Nephron (organoid): Measurements from ENCODE around the gene ADAMTS15.

Source experiments
- H3K27ac Mint-ChIP-seq, 3 experiments: 2 replicates each; pipeline ENCODE4 v1.8.0; 2020; ENCODE audit warnings: mixed read lengths in 3 of 3, mild to moderate bottlenecking in 2 of 3, moderate library complexity in 1 of 3
- H3K27me3 Mint-ChIP-seq: 2 replicates; pipeline ENCODE4 v1.8.0; 2021; ENCODE audit warnings: low read depth, mild to moderate bottlenecking, moderate library complexity, mixed read lengths
- H3K36me3 Mint-ChIP-seq: 2 replicates; pipeline ENCODE4 v1.8.0; 2020; ENCODE audit warnings: low read depth, mixed read lengths
- H3K4me1 Mint-ChIP-seq: 2 replicates; pipeline ENCODE4 v1.8.0; 2020; ENCODE audit warnings: mixed read lengths
- H3K4me3 Mint-ChIP-seq, 3 experiments: 2 replicates each; pipeline ENCODE4 v1.8.0; 2020; ENCODE audit warnings: mild to moderate bottlenecking in 3 of 3, mixed read lengths in 3 of 3, moderate library complexity in 2 of 3
- H3K9me3 Mint-ChIP-seq: 2 replicates; pipeline ENCODE4 v1.8.0; 2020; ENCODE audit warnings: mixed read lengths
- TF ChIP-seq, protein P1 (sequence below), 3 experiments: fragments of 200-600 bp; sonication (generic); IDR thresholded peaks; one replicate each; pipeline ENCODE4 v1.5.0; 2021; ENCODE audit warnings: antibody characterized with exemption in 3 of 3; ENCODE audit not compliant: unreplicated experiment in 3 of 3

Gene ADAMTS15

DNA sequence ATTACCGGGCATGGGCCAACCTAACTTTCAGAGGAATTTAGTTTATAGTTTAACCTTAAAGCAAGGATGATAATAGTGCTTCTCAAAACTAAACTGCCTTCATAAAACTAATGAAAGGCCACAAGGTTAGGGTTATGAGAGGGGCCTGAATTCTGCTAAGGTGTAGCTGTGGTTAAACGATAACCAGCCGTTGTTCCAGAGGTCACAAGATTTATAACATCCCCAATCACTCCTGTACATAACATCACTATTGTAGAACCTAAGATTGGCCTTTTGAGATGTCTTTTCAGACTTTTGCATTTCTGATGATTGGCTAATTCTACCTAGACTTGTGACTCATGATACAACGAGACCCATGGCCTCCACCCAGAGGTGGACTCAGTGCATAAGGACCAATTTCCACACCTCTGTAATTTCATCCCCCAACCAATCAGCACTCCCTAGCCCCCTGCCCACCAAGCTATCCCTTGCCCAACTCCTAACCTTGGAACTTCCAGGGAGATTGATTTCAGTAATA lies 69.8 kb downstream of the ADAMTS15 start:
- TF ChIP-seq, protein P1, sequence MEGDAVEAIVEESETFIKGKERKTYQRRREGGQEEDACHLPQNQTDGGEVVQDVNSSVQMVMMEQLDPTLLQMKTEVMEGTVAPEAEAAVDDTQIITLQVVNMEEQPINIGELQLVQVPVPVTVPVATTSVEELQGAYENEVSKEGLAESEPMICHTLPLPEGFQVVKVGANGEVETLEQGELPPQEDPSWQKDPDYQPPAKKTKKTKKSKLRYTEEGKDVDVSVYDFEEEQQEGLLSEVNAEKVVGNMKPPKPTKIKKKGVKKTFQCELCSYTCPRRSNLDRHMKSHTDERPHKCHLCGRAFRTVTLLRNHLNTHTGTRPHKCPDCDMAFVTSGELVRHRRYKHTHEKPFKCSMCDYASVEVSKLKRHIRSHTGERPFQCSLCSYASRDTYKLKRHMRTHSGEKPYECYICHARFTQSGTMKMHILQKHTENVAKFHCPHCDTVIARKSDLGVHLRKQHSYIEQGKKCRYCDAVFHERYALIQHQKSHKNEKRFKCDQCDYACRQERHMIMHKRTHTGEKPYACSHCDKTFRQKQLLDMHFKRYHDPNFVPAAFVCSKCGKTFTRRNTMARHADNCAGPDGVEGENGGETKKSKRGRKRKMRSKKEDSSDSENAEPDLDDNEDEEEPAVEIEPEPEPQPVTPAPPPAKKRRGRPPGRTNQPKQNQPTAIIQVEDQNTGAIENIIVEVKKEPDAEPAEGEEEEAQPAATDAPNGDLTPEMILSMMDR (IDR thresholded peaks at IDR 0.05; ENCODE audit: unreplicated experiment in 3 of 3): no peak
- Mint-ChIP-seq H3K27me3 (no peaks in the 10 kb centered on the region), H3K36me3 (no peaks in the 10 kb centered on the region), H3K27ac (peak overlapping the region in 2 of 3 experiments; percentile 56 to 93), H3K4me1 (peaks cover 32% of the 10 kb centered on the region), H3K9me3 (no peaks in the 10 kb centered on the region), H3K4me3 (no peak overlapping the region)

DNA sequence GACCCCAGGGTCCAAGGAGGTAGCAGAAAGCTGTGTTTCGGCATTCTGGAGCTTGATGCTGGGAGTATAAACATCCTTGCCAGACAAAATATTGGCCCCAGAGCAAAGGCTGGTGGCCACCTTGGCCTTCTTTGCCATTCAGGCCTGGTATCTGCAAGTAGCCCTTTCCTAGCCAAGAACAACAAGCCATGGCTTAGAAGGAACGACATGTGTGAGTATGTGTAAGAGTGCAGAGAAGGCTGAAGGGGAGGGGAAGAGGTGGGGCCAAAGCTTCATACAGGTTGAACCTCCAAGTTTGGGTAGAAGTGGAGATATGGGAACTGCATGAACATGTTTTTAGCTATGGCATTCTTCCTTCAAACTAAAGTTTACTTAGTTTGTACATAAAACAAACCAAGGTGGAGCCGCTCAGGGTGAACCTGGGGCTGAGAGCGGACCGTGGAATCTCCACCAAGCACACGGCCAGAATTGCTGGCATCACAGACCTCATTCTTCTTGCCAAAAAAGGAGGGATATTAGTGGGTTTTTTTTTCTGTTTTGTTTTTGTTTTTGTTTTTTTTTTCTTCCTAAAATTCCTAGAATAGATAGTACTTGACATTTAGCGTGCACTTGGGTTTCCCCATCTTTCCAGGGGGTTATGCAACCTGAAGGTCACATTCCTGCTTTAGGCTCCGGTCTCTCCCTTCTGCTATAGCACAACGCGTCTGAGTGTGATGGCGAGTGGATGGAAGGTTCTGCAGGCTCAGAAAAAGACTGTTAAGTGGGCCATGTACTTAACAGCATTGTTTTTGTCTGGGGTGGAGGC lies 70.9 kb downstream of the ADAMTS15 start:
- Mint-ChIP-seq H3K36me3 (no peaks in the 10 kb centered on the region), H3K9me3 (no peaks in the 10 kb centered on the region), H3K4me1 (peaks cover 35% of the 10 kb centered on the region), H3K27ac (peak overlapping the region in 2 of 3 experiments; percentile 83 to 84), H3K4me3 (no peak overlapping the region), H3K27me3 (peaks cover 9% of the 10 kb centered on the region)
- TF ChIP-seq, protein P1 (IDR thresholded peaks at IDR 0.05; ENCODE audit: unreplicated experiment in 3 of 3): no peak

DNA sequence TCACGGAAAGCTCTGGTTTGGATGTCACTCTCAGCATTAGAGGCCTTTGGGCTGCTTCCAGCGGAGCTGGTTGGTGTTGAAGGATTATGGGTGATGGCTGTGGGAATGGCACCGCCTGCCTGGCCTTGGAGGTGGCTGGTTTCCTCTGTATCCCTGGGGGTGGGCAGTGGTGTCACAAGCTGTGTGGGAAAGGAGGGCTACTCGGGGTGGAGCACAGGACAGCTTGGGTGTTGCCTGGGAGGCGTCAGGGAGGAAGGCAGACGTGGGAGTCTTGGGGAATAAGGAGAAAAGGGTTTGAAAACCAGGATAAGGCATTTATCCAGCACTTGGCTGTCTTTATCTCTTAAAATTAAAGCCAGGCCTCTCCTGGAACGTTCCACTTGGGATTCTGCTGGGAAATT lies 71.8 kb downstream of the ADAMTS15 start:
- Mint-ChIP-seq H3K9me3 (no peaks in the 10 kb centered on the region), H3K4me1 (peaks cover 35% of the 10 kb centered on the region), H3K4me3 (no peak overlapping the region), H3K27ac (peak overlapping the region; percentile 37 to 84 (median 83)), H3K36me3 (no peaks in the 10 kb centered on the region), H3K27me3 (peaks cover 10% of the 10 kb centered on the region)
- TF ChIP-seq, protein P1 (IDR thresholded peaks at IDR 0.05; ENCODE audit: unreplicated experiment in 3 of 3): no peak

DNA sequence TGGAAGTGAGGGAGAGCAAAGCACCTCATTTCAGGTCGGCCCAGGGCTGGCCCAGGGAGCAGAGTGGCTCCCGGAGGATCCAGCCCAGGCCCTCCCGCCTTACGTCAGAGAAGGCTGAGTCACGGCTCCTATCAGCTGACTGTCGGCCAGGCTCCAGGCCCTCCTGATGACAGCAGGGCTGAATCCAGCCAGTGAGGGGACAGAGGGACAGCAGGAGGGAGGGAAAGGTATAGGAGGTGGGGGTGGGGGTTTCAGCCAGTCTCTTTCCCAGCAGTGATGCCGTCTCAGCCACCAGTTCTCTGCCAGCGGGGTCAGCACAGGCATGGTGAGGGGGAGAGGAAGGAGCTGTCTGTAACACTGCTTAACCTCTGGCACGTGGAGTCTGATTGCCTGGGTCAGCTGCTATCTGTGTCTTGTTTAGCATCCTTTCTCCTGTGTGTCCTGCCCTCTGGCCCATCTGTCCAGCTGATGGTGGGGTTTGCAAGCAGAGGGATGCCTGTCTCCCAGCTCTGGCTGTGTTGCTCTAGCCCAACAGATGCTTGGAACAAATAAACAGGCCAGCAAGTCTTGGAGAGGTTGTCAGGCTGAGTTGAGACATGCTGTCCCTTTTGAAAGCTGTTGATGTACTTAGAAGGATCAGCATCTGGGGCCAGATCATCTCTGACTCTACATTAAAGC lies 74.0 kb downstream of the ADAMTS15 start:
- Mint-ChIP-seq H3K36me3 (no peaks in the 10 kb centered on the region), H3K4me1 (peaks cover 50% of the 10 kb centered on the region), H3K4me3 (no peak overlapping the region), H3K27me3 (peaks cover 12% of the 10 kb centered on the region), H3K27ac (peak overlapping the region; percentile 87 to 88 (median 88)), H3K9me3 (no peaks in the 10 kb centered on the region)
- TF ChIP-seq, protein P1 (IDR thresholded peaks at IDR 0.05; ENCODE audit: unreplicated experiment in 3 of 3): no peak

DNA sequence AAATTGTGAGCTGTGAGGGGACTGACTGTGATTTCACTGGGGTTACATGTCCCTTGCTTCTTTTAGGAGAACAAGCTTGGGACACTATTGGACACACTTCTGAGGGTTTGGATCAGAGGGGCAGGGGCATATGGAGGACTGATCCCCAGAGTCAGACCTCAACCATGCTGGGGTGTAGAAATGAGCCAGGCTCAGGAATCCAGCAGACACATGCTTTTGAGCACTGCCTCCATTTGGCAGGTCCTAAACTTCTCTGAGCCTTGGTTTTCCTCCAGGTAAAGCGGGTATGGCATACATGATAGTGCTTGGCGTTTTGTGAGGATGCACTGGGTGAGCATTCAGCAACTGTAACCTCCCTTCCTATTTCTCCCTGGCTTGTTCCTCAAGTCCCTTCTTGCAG lies 74.7 kb downstream of the ADAMTS15 start:
- H3K27me3 Mint-ChIP-seq: peaks cover 12% of the 10 kb centered on the region

More for the DNA sequence above, 74.7 kb downstream of the ADAMTS15 start:
- Mint-ChIP-seq H3K4me1 (peaks cover 57% of the 10 kb centered on the region), H3K27ac (peak overlapping the region; percentile 87 to 88 (median 88)), H3K4me3 (no peak overlapping the region), H3K36me3 (no peaks in the 10 kb centered on the region), H3K9me3 (no peaks in the 10 kb centered on the region)
- TF ChIP-seq, protein P1 (IDR thresholded peaks at IDR 0.05; ENCODE audit: unreplicated experiment in 3 of 3): no peak
